ENCODE measurements around the gene PLAGL2. TPM values are rescaled to one million over a fixed set of nuclear protein-coding genes. Genes with fewer than 3 reads are reported as not detected.

The PLAGL2 gene
- total RNA-seq, 2 experiments from 2014 or later = 20.4 to 20.8 TPM

GRCh38 chr20:32224463-32224862 is 16.9 kb upstream of the PLAGL2 start:
- no peaks in the 10 kb centered on the region for H3K27me3 Mint-ChIP-seq
- peak overlapping the region; percentile 58 for H3K27ac Mint-ChIP-seq
- H3K4me1 Mint-ChIP-seq = peaks cover 1% of the 10 kb centered on the region
- no peak for ATAC-seq (ENCODE audit: low read depth)
- no peaks in the 10 kb centered on the region for H3K9me3 Mint-ChIP-seq
- POLR2A ChIA-PET = no interaction called here
- peaks cover 26% of the 10 kb centered on the region for H3K36me3 Mint-ChIP-seq
- no peak for DNase-seq
- no peak overlapping the region for H3K4me3 Mint-ChIP-seq

DNA sequence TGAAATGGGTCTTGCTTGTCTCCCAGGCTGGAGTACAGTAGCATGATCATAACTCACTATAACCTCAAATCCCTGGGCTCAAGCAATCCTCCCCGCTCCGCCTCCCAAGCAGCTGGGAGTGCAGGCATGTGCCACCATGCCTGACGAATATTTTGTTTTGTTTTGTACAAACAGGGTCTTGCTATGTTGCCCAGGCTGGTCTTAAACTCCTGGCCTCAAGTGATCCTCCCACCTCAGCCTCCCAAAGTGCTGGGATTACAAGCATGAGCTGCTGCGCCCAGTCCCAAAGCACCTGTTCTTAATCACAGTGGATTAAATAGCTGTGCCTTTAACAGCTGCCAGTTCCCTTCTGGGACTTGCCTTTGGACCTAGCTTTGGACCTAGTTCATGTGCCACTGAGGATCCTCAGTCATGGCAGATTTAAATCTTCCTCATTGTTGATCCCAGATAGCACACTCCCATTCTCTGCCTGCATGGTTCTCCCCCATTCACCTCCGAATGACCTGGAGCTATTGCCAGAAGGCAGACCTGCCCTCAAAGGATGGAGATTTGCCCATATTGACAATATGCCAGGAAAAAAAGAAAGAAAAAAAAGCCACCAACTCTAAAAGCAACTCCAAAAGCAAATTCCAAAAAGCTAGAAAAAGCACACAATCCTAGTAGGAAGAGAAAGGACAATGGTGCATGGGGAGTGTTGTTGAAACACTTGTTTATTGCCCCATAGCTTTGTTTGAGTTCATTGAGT is 10.8 kb upstream of the PLAGL2 start:
- peak overlapping the region; percentile 18 for H3K27ac Mint-ChIP-seq
- peaks cover 7% of the 10 kb centered on the region for H3K4me1 Mint-ChIP-seq
- H3K27me3 Mint-ChIP-seq = no peaks in the 10 kb centered on the region
- ATAC-seq (ENCODE audit: low read depth) = no peak
- peaks cover 43% of the 10 kb centered on the region for H3K36me3 Mint-ChIP-seq
- POLR2A ChIA-PET = no interaction called here
- no peaks in the 10 kb centered on the region for H3K9me3 Mint-ChIP-seq
- no peak for DNase-seq
- no peak overlapping the region for H3K4me3 Mint-ChIP-seq

DNA sequence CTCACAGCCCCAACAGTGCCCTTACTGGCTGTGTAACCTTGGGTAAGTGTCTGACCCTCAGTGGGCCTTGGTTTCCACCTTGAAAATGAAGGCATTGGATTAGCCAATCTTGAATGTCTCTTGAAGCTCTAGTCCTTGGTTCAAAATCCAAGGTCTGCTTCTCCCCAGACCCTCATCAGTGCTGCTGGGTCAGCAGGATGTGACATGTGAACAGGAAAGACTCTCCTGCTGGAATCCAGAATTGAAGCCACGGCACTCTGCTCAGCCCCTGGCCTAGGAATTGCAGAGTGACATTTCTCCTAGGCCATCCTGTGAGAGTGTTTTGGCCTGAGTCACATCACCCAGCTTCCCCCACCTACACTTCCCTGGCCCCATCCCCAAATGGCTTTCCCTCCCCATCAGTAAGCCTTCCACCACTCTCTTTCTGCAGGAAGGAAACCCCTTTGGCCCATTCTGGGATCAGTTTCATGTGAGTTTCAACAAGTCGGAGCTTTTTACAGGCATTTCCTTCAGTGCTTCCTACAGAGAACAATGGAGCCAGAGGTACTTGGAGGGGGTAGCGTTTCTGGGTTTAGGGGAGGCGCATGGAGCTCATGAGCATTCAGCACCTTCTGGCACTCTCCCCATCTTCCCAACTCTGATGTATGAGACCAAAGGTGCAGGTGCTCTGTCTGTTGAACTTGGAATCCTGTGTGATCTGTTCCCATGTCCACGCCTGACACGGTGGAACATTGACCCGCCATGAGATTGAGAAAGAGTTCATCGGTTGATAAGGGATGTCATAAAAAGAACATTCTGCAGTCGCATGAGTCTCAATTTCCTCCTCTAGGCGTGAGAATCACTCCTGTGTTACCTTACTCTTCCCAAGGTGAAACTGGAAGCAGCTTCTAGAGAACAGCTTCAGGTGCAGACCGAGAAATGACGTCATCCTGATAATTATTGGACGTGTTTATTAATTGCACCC is 8.9 kb upstream of the PLAGL2 start:
- POLR2A ChIA-PET = no interaction called here
- DNase-seq (no peak), ATAC-seq (ENCODE audit: low read depth) (no peak)
- peaks cover 14% of the 10 kb centered on the region for H3K4me1 Mint-ChIP-seq
- H3K9me3 Mint-ChIP-seq = no peaks in the 10 kb centered on the region
- no peak overlapping the region for H3K4me3 Mint-ChIP-seq
- no peaks in the 10 kb centered on the region for H3K27me3 Mint-ChIP-seq
- no peak overlapping the region for H3K27ac Mint-ChIP-seq
- H3K36me3 Mint-ChIP-seq = peaks cover 47% of the 10 kb centered on the region

GRCh38 chr20:32215729-32216128 is 8.2 kb upstream of the PLAGL2 start:
- H3K4me3 Mint-ChIP-seq = no peak overlapping the region
- no peak overlapping the region for H3K27ac Mint-ChIP-seq
- no peaks in the 10 kb centered on the region for H3K27me3 Mint-ChIP-seq
- ATAC-seq (ENCODE audit: low read depth) (no peak), DNase-seq (no peak)
- POLR2A ChIA-PET = no interaction called here
- no peaks in the 10 kb centered on the region for H3K9me3 Mint-ChIP-seq
- peaks cover 46% of the 10 kb centered on the region for H3K36me3 Mint-ChIP-seq
- peaks cover 18% of the 10 kb centered on the region for H3K4me1 Mint-ChIP-seq

DNA sequence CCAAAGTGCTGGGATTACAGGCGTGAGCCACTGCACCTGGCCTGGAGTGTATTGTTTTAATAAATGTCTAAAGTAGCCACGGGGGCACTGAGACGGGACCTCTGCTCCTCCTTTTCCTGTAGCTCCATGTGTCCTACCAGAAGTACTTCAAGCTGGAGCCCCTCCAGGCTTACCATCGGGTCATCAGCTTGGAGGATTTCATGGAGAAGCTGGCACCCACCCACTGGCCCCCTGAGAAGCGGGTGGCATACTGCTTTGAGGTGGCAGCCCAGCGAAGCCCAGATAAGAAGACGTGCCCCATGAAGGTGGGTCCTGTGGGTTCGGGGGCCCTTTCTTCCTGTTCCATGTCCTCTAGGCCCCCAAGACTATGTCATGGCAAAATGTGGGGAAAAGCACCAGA is 7.6 kb upstream of the PLAGL2 start:
- ATAC-seq (ENCODE audit: low read depth) (no peak), DNase-seq (no peak)
- Mint-ChIP-seq H3K36me3 (peaks cover 44% of the 10 kb centered on the region), H3K4me3 (no peak overlapping the region), H3K27ac (no peak overlapping the region), H3K27me3 (no peaks in the 10 kb centered on the region), H3K9me3 (no peaks in the 10 kb centered on the region), H3K4me1 (peaks cover 22% of the 10 kb centered on the region)
- POLR2A ChIA-PET = no interaction called here

DNA sequence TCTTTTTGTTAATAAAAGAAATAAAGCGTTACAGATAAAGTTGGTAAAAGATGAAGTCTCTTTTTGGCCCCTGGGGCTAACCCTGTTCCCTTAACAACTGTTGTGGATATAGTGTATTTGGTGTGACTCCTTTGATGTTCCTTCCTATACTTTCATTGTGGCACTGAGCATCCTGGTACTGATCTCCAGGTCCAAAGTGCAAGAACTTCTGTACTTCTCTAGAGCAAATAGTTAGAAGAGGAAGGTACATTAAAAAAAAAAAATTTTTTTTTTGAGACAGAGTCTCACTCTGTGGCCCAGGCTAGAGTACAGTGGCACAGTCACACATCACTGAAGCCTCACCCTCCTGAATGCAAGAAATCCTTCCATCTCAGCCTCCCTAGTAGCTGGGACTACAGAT is 6.3 kb upstream of the PLAGL2 start:
- Mint-ChIP-seq H3K4me1 (peaks cover 29% of the 10 kb centered on the region), H3K27me3 (no peaks in the 10 kb centered on the region), H3K9me3 (no peaks in the 10 kb centered on the region), H3K27ac (no peak overlapping the region), H3K4me3 (no peak overlapping the region), H3K36me3 (peaks cover 33% of the 10 kb centered on the region)
- DNase-seq = no peak
- POLR2A ChIA-PET = no interaction called here
- no peak for ATAC-seq (ENCODE audit: low read depth)

GRCh38 chr20:32209850-32210605 is 2.5 kb upstream of the PLAGL2 start:
- Mint-ChIP-seq H3K4me1 (peaks cover 50% of the 10 kb centered on the region), H3K4me3 (no peak overlapping the region), H3K27me3 (no peaks in the 10 kb centered on the region), H3K9me3 (no peaks in the 10 kb centered on the region), H3K36me3 (peaks cover 10% of the 10 kb centered on the region), H3K27ac (peak overlapping the region; percentile 26)
- DNase-seq = no peak
- ATAC-seq (ENCODE audit: low read depth) = no peak
- POLR2A ChIA-PET = no interaction called here

- DNase-seq = no peak
- Mint-ChIP-seq H3K27ac (peak overlapping the region; percentile 59), H3K4me1 (peaks cover 58% of the 10 kb centered on the region), H3K4me3 (peak overlapping the region; percentile 87), H3K27me3 (no peaks in the 10 kb centered on the region), H3K36me3 (peaks cover 8% of the 10 kb centered on the region), H3K9me3 (no peaks in the 10 kb centered on the region)
- POLR2A ChIA-PET = interaction anchor here (0.7 kb wide), 1 partner anchor 78 kb away, joined by 6 read pairs; no protein-coding TSS in a partner anchor
- no peak for ATAC-seq (ENCODE audit: low read depth)
These were observed 1.1 kb upstream of the PLAGL2 start for GRCh38 chr20:32208499-32209154.

GRCh38 chr20:32206760-32207625 is 550 bp downstream of the PLAGL2 start:
- POLR2A ChIA-PET = interaction anchor here (0.6 to 0.7 kb wide), 3 partner anchors 16 to 404 kb away, joined by 3 to 6 read pairs (median 3); no protein-coding TSS in a partner anchor
- peak overlapping the region; percentile 97 for H3K4me3 Mint-ChIP-seq
- DNase-seq (no peak), ATAC-seq (ENCODE audit: low read depth) (peak; percentile 5)
- H3K27ac Mint-ChIP-seq = peak overlapping the region; percentile 91
- H3K36me3 Mint-ChIP-seq = peaks cover 8% of the 10 kb centered on the region
- no peaks in the 10 kb centered on the region for H3K27me3 Mint-ChIP-seq
- peaks cover 61% of the 10 kb centered on the region for H3K4me1 Mint-ChIP-seq
- no peaks in the 10 kb centered on the region for H3K9me3 Mint-ChIP-seq

GRCh38 chr20:32205843-32206759 is 1.4 kb downstream of the PLAGL2 start:
- H3K9me3 Mint-ChIP-seq = no peaks in the 10 kb centered on the region
- ATAC-seq (ENCODE audit: low read depth) = no peak
- peak overlapping the region; percentile 91 for H3K27ac Mint-ChIP-seq
- peak overlapping the region; percentile 97 for H3K4me3 Mint-ChIP-seq
- POLR2A ChIA-PET = no interaction called here
- DNase-seq = no peak
- H3K27me3 Mint-ChIP-seq = no peaks in the 10 kb centered on the region
- peaks cover 59% of the 10 kb centered on the region for H3K4me1 Mint-ChIP-seq
- peaks cover 8% of the 10 kb centered on the region for H3K36me3 Mint-ChIP-seq

DNA sequence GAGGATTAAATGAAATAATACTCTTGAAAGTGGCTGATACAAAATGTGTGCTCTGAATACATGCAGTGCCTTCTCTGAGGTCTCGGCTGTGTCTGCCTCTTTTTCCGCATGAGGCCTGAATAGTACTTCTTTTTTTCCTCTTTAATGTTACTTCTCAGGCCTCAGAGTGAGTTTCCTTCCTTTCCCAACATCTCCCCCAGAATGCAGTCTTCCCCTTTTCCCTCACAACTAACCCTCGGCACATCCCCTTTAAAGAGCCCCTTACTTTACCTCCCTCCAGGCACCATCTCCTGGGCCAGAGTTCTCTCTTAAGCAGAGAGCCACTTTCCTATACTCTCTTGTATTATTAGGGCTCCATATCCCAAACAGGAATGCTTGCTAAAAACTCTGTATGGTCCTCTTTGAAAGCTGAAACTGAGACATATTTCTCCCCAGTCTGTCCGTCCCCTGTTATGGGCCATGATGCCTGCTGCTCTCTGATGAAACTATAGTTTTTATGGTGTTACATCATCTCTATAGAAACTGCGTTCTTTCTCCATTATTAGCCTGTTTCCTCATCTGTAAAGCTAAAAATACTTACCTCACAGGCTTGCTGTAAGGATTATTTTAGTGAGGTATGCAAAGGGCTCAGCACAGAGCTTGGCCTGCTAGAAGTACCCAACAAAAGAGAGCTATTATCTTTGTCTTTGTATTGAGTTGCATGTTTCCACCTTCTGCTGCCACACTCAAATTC is 2.3 kb downstream of the PLAGL2 start:
- H3K27me3 Mint-ChIP-seq = no peaks in the 10 kb centered on the region
- no peak for ATAC-seq (ENCODE audit: low read depth)
- no peaks in the 10 kb centered on the region for H3K9me3 Mint-ChIP-seq
- H3K36me3 Mint-ChIP-seq = peaks cover 8% of the 10 kb centered on the region
- POLR2A ChIA-PET = interaction anchor here (0.7 kb wide), 1 partner anchor 10 kb away, joined by 3 read pairs; no protein-coding TSS in a partner anchor
- no peak for DNase-seq
- H3K27ac Mint-ChIP-seq = peak overlapping the region; percentile 73
- peak overlapping the region; percentile 97 for H3K4me3 Mint-ChIP-seq
- peaks cover 54% of the 10 kb centered on the region for H3K4me1 Mint-ChIP-seq
